ENCODE measurements around the gene DEPP1. TPM values are rescaled to one million over a fixed set of nuclear protein-coding genes. Genes with fewer than 3 reads are reported as not detected.

The DEPP1 gene
- total and polyA plus RNA-seq, 10 of the 15 experiments (the other 5 are each of a cell fraction or from before 2014, with no cell fraction given) = 1.7 to 12.1 (median 7.3) TPM

DNA sequence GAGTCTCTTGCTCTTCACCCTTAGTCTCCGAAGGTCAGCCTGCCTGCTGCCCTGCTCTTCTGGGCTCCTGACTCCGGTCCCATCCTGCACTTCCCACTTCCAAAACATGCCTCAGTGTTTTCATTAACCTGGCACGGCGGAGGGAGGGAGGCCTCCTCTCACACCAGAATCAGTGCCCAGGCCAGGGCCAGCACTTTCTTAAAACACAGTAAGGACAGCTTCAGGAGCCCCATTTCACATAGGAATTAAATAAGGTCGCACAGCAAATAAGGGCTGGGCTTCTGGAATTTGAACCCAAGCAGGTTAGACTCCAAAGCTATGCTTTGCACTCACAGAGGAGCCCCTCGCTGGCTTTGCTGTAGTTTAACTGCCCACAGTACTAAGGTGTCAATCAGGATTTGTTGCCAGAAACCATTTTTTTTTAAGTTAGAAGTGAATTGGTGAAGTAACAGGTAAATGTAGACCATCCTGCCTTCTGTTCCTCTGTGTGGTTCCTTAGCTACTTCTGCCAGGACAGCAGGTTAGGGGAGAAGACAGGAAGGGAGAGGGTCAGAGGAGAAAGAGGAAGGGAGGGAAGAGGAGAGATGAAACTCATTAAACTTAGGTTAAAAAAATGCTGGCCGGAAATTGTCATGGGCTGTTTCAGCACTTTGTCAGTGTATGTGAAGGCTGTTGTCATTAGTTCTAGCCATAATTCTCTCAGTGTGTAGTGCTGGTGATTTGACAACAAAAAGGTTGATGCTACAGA is 18.0 kb downstream of the DEPP1 start (continued):
- TF ChIP-seq, protein P1, sequence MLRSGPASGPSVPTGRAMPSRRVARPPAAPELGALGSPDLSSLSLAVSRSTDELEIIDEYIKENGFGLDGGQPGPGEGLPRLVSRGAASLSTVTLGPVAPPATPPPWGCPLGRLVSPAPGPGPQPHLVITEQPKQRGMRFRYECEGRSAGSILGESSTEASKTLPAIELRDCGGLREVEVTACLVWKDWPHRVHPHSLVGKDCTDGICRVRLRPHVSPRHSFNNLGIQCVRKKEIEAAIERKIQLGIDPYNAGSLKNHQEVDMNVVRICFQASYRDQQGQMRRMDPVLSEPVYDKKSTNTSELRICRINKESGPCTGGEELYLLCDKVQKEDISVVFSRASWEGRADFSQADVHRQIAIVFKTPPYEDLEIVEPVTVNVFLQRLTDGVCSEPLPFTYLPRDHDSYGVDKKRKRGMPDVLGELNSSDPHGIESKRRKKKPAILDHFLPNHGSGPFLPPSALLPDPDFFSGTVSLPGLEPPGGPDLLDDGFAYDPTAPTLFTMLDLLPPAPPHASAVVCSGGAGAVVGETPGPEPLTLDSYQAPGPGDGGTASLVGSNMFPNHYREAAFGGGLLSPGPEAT (IDR thresholded peaks at IDR 0.05; ENCODE audit: low read depth) = no peak
- no peak for TF ChIP-seq FOS (IDR thresholded peaks at IDR 0.05; ENCODE audit: borderline replicate concordance, extremely low read depth, insufficient read length)
- TF ChIP-seq POLR2AphosphoS5 (IDR thresholded peaks at IDR 0.05; ENCODE audit: low read length) = no peak
- no peak for TF ChIP-seq HCFC1 (IDR thresholded peaks at IDR 0.05; ENCODE audit: low read length)
- TF ChIP-seq KLF5 (IDR thresholded peaks at IDR 0.05; ENCODE audit: partially characterized antibody) = no peak
- TF ChIP-seq CEBPB (IDR thresholded peaks at IDR 0.05; ENCODE audit: borderline replicate concordance in 1 of 2, low read depth in 2 of 2, low read length in 2 of 2) = no peak
- no peak for TF ChIP-seq POLR2AphosphoS2 (IDR thresholded peaks at IDR 0.05; ENCODE audit: low read depth, low read length)

DNA sequence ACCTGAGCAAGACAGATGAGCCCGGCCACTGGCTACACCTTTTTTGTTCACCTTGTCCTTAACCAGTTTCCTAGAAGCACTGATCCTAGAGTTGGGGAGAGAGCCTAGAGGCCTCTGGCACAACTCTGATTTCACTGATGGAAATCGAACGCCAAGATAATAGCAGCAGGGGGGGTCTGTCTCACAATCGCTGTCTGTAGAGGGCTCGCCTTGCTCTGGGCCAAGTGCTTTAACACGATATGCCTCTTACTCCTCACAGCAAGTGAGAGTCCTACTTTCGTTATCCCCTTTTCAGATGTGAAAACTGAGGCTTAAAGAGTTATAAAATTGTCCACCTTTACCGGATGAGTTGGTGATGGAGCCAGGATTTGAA is 18.5 kb downstream of the DEPP1 start:
- peak overlapping the region; percentile 78 for H3K4me3 ChIP-seq
- no peak for ATAC-seq
- peaks cover 50% of the 10 kb centered on the region for H3K4me1 ChIP-seq (ENCODE audit: control insufficient read depth, insufficient read depth, low read length)
- H3K27me3 ChIP-seq (replicated peaks in 1 of 2; ENCODE audit: control insufficient read depth in 2 of 2, insufficient read depth in 2 of 2, low read length in 1 of 2) = no peaks in the 10 kb centered on the region
- no peak overlapping the region for H2AFZ ChIP-seq (ENCODE audit: control insufficient read depth, low read depth, low read length)
- FAIRE-seq = no peak
- in situ Hi-C loops (cut with MboI) (loop anchor here (10.0 to 25.0 kb wide), 2 partner anchors 1555 to 1798 kb away; partner anchors contain the start of gene HNRNPF), intact Hi-C loops (cut with micrococcal nuclease; ENCODE audit: unreplicated experiment) (loop anchor here (10.0 kb wide), 2 partner anchors 415 to 1815 kb away; partner anchors contain the start of gene ALOX5)
- H3K36me3 ChIP-seq (ENCODE audit: control insufficient read depth in 2 of 2, insufficient read depth in 2 of 2, low read length in 1 of 2) = no peaks in the 10 kb centered on the region
- ChIA-PET CTCF (interaction anchor here (1.6 kb wide), 1 partner anchor 14 kb away, joined by 5 read pairs; no protein-coding TSS in a partner anchor), SMC1A (ENCODE audit: uncharacterized antibody, unreplicated experiment) (interaction anchor here (2.0 to 9.3 kb wide), 4 partner anchors 13 to 44 kb away, joined by 6 to 147 read pairs (median 50); no protein-coding TSS in a partner anchor), POLR2A (interaction anchor here (1.3 to 14.0 kb wide), 4 partner anchors 12 to 42 kb away, joined by 3 to 174 read pairs (median 59); partner anchors contain the start of gene DEPP1), RAD21 (ENCODE audit: unreplicated experiment) (interaction anchor here (0.8 to 6.1 kb wide), 6 partner anchors 9 to 27 kb away, joined by 3 to 54 read pairs (median 5); no protein-coding TSS in a partner anchor)
- no TSS peak for BruUV-seq (replicated peaks)
- H3K9me3 ChIP-seq (replicated peaks; ENCODE audit: control insufficient read depth, insufficient read depth, low read length) = no peaks in the 10 kb centered on the region
- peak overlapping the region; percentile 47 for H3K9ac ChIP-seq (ENCODE audit: control insufficient read depth, insufficient read depth, low read length)
- H3K4me2 ChIP-seq (ENCODE audit: control insufficient read depth, insufficient read depth) = peak overlapping the region; percentile 82
- no peak for TF ChIP-seq CBX5 (IDR thresholded peaks at IDR 0.05; ENCODE audit: low read depth)
- no peak for TF ChIP-seq EED (IDR thresholded peaks at IDR 0.05; ENCODE audit: low read depth)
- TF ChIP-seq, protein P2, sequence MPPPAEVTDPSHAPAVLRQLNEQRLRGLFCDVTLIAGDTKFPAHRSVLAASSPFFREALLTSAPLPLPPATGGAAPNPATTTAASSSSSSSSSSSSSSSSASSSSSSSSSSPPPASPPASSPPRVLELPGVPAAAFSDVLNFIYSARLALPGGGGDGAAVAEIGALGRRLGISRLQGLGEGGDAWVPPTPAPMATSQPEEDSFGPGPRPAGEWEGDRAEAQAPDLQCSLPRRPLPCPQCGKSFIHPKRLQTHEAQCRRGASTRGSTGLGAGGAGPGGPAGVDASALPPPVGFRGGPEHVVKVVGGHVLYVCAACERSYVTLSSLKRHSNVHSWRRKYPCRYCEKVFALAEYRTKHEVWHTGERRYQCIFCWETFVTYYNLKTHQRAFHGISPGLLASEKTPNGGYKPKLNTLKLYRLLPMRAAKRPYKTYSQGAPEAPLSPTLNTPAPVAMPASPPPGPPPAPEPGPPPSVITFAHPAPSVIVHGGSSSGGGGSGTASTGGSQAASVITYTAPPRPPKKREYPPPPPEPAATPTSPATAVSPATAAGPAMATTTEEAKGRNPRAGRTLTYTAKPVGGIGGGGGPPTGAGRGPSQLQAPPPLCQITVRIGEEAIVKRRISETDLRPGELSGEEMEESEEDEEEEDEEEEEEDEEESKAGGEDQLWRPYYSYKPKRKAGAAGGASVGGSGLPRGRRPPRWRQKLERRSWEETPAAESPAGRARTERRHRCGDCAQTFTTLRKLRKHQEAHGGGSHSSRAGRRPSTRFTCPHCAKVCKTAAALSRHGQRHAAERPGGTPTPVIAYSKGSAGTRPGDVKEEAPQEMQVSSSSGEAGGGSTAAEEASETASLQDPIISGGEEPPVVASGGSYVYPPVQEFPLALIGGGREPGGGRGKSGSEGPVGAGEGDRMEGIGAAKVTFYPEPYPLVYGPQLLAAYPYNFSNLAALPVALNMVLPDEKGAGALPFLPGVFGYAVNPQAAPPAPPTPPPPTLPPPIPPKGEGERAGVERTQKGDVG (CRISPR knock-in tag; IDR thresholded peaks at IDR 0.05) = no peak
- TF ChIP-seq IKZF2 (IDR thresholded peaks at IDR 0.05) = no peak
- TF ChIP-seq SREBF2 (IDR thresholded peaks at IDR 0.05; ENCODE audit: low read length) = no peak
- H4K20me1 ChIP-seq (ENCODE audit: control insufficient read depth, insufficient read depth) = no peaks in the 10 kb centered on the region
- 64% methylated on average over 8 of the region's 8 CpGs for WGBS (ENCODE audit: insufficient coverage, insufficient replicate concordance, low lambda C conversion rate, missing lambda C conversion rate)
- DNase-seq (ENCODE audit: low read depth, low spot score) = no peak
- peaks cover 43% of the 10 kb centered on the region for H3K79me2 ChIP-seq (ENCODE audit: control insufficient read depth, insufficient read depth, low read length)
- H3K27ac ChIP-seq (ENCODE audit: control insufficient read depth, insufficient read depth) = peak overlapping the region; percentile 45; the same call in 1 of the 2 replicates
